GM12878 (cell line): ENCODE data around the gene ATXN7L1. TPM values are rescaled to one million over a fixed set of nuclear protein-coding genes. Genes with fewer than 3 reads are reported as not detected.

Experiments used
- ATAC-seq: fragments of 200-7000 bp; cut with Tn5 transposase; 3 replicates; pipeline ENCODE4 v1.9.1; 2020; ENCODE audit warnings: mild to moderate bottlenecking, moderate library complexity
- BruUV-seq: library from RNA; stranded (reverse); fragments of 400-500 nt; replicated peaks from 2 replicates; lab custom pipeline; 2021; lab: Mats Ljungman, UMichigan
- CTCF ChIA-PET: fragments of 300-600 bp; sonication (Branson Sonifier 250); formaldehyde crosslinking; extraction: SDS; loops from one replicate; lab custom pipeline; 2021; ENCODE audit warnings: inconsistent platforms; lab: Yijun Ruan, JAX
- POLR2A ChIA-PET: fragments of 350-600 bp; formaldehyde crosslinking; extraction: SDS; loops from one replicate; lab custom pipeline; 2021; ENCODE audit warnings: inconsistent platforms; lab: Charles Lee
- RAD21 ChIA-PET: fragments of 300-600 bp; sonication (Branson Sonifier 250); formaldehyde crosslinking; loops from one replicate; lab custom pipeline; 2023; ENCODE audit warnings: antibody characterized with exemption; ENCODE audit not compliant: unreplicated experiment; lab: Charles Lee
- SMC1A ChIA-PET: fragments of 300-600 bp; sonication (Branson Sonifier 250); formaldehyde crosslinking; loops from one replicate; lab custom pipeline; 2023; ENCODE audit not compliant: unreplicated experiment, uncharacterized antibody; lab: Charles Lee
- DNase-seq: peaks from one replicate; pipeline ENCODE4 v3.0.0-alpha.2; 2011; ENCODE audit warnings: low read depth, low spot score
- FAIRE-seq: peaks from 3 replicates; lab custom pipeline; 2011; peaks lifted over from hg19 to GRCh38; lab: Jason Lieb, UNC
- H2AFZ ChIP-seq: 2 replicates; pipeline ENCODE4 v1.6.0; 2011; ENCODE audit warnings: low read depth, low read length, control low read depth; ENCODE audit not compliant: control insufficient read depth
- H3K27ac ChIP-seq: 2 replicates; pipeline ENCODE4 v1.5.1; 2011; ENCODE audit warnings: control low read depth; ENCODE audit not compliant: control insufficient read depth, insufficient read depth
- H3K27me3 ChIP-seq, 2 experiments: replicated peaks in 1 of 2; 2 replicates each; pipeline versions ENCODE4 v1.6.0 to v1.6.1; 2011; ENCODE audit warnings: low read length in 1 of 2; ENCODE audit not compliant: control insufficient read depth in 2 of 2, insufficient read depth in 2 of 2
- H3K36me3 ChIP-seq, 2 experiments: 2 replicates each; pipeline ENCODE4 v1.5.1; 2011; ENCODE audit warnings: low read length in 1 of 2; ENCODE audit not compliant: control insufficient read depth in 2 of 2, insufficient read depth in 2 of 2
- H3K4me1 ChIP-seq: 2 replicates; pipeline ENCODE4 v1.6.1; 2011; ENCODE audit warnings: mild to moderate bottlenecking, low read length, moderate library complexity, mixed read lengths; ENCODE audit not compliant: control insufficient read depth, insufficient read depth
- H3K4me2 ChIP-seq: 2 replicates; pipeline ENCODE4 v1.6.0; 2011; ENCODE audit warnings: control low read depth; ENCODE audit not compliant: control insufficient read depth, insufficient read depth
- H3K4me3 ChIP-seq: fragments of 200-600 bp; sonication (generic); 2 replicates; pipeline ENCODE4 v1.5.1; 2016
- H3K79me2 ChIP-seq: 2 replicates; pipeline ENCODE4 v1.6.0; 2011; ENCODE audit warnings: low read length; ENCODE audit not compliant: control insufficient read depth, insufficient read depth
- H3K9ac ChIP-seq: 2 replicates; pipeline ENCODE4 v1.8.0; 2011; ENCODE audit warnings: low read length, control low read depth, mixed read lengths; ENCODE audit not compliant: control insufficient read depth, insufficient read depth
- H3K9me3 ChIP-seq: replicated peaks from 3 replicates; pipeline ENCODE4 v1.5.1; 2011; ENCODE audit warnings: mild to moderate bottlenecking, low read length; ENCODE audit not compliant: control insufficient read depth, insufficient read depth
- H4K20me1 ChIP-seq: 2 replicates; pipeline ENCODE4 v1.6.0; 2011; ENCODE audit not compliant: control insufficient read depth, insufficient read depth
- BMI1 ChIP-seq: fragments of 450-650 bp; IDR thresholded peaks from 2 replicates; pipeline ENCODE4 v1.6.1; 2016; ENCODE audit warnings: mild to moderate bottlenecking, moderate library complexity, borderline replicate concordance
- HCFC1 ChIP-seq: fragments of 150-350 bp; IDR thresholded peaks from 2 replicates; pipeline ENCODE4 v1.6.1; 2014; ENCODE audit warnings: low read length
- HDAC2 ChIP-seq: fragments of 200-600 bp; sonication (generic); IDR thresholded peaks from 2 replicates; pipeline ENCODE4 v1.6.1; 2017
- NBN ChIP-seq: fragments of 450-650 bp; IDR thresholded peaks from 2 replicates; pipeline ENCODE4 v1.6.1; 2016
- POLR2AphosphoS2 ChIP-seq: IDR thresholded peaks from 2 replicates; pipeline ENCODE4 v1.6.1; 2011; ENCODE audit warnings: low read depth, mild to moderate bottlenecking, low read length, improper control_type of control experiment, moderate library complexity
- POU2F2 ChIP-seq: IDR thresholded peaks from 3 replicates; pipeline ENCODE4 v1.6.1; 2011; ENCODE audit warnings: low read depth, mild to moderate bottlenecking, low read length, borderline replicate concordance
- PRDM15 ChIP-seq: fragments of 450-650 bp; formaldehyde crosslinking; IDR thresholded peaks from 2 replicates; pipeline ENCODE4 v1.4.0; 2020; ENCODE audit warnings: mild to moderate bottlenecking, moderate library complexity
- SIX5 ChIP-seq: IDR thresholded peaks from 2 replicates; pipeline ENCODE4 v1.6.1; 2011; ENCODE audit warnings: mild to moderate bottlenecking, low read depth, low read length, moderate library complexity; ENCODE audit not compliant: severe bottlenecking
- SUZ12 ChIP-seq: fragments of 200-600 bp; sonication (generic); IDR thresholded peaks from one replicate; pipeline ENCODE4 v1.6.1; 2018; ENCODE audit warnings: antibody characterized with exemption, mild to moderate bottlenecking; ENCODE audit not compliant: unreplicated experiment
- YY1 ChIP-seq: IDR thresholded peaks from 2 replicates; pipeline ENCODE4 v1.6.1; 2011; ENCODE audit warnings: low read depth, mild to moderate bottlenecking, low read length
- WGBS: methylation state at CpG from one replicate; pipeline ENCODE4 v1.1.6; 2016; ENCODE audit warnings: low lambda C conversion rate; ENCODE audit not compliant: insufficient replicate concordance, insufficient coverage; ENCODE audit errors: missing lambda C conversion rate; 5-methylcytosine and 5-hydroxymethylcytosine counted together
- in situ Hi-C: fragments of 300-500 bp; cut with MboI; formaldehyde crosslinking; loops from 9 replicates; pipeline ENCODE4 v1.14.3; 2018; ENCODE audit warnings: mixed read lengths
- intact Hi-C: fragments of 100-400 bp; cut with micrococcal nuclease; formaldehyde crosslinking; loops from one replicate; pipeline ENCODE4 v1.14.2; 2022; ENCODE audit not compliant: unreplicated experiment
- polyA plus RNA-seq, 11 experiments: library from polyadenylated mRNA; depleted of rRNA in 4 of 11; unstranded in 6 of 11; stranded (reverse) in 5 of 11; fragments of >200 nt; fragmentation: Nextera tagmentation in 4 of 11; fragmentation: Illumina TruSeq in 1 of 11; extraction: Ambion mirVana in 4 of 11; extraction: Trizol in 1 of 11; gene quantifications; 1 replicate in 1 of 11; 2 replicates in 10 of 11; pipeline versions ENCODE4 v1.2.1 to v1.2.3, GENCODE V29; 2011 to 2016; ENCODE audit warnings: inconsistent platforms in 2 of 11, missing spikeins in 2 of 11, low read depth in 1 of 11
- total RNA-seq, 4 experiments: library from RNA; depleted of rRNA in 3 of 4; stranded (reverse); fragments of >200 nt in 3 of 4; fragmentation: Illumina TruSeq in 1 of 4; extraction: Trizol in 1 of 4; gene quantifications; 2 replicates each; pipeline versions ENCODE4 v1.2.1 to v1.2.3, GENCODE V29; 2013 to 2021
- TF ChIP-seq, protein P1 (sequence below): fragments of 450-650 bp; IDR thresholded peaks from 2 replicates; pipeline ENCODE4 v1.6.1; 2017; ENCODE audit warnings: low read depth, mild to moderate bottlenecking, moderate library complexity
- TF ChIP-seq, protein P2 (sequence below): fragments of 450-650 bp; IDR thresholded peaks from 2 replicates; pipeline ENCODE4 v1.6.1; 2017; ENCODE audit warnings: mild to moderate bottlenecking, low read depth, inconsistent platforms; ENCODE audit not compliant: poor library complexity, severe bottlenecking

ATXN7L1 gene
- total and polyA plus RNA-seq, 10 of the 15 experiments (the other 5 are each of a cell fraction or from before 2014, with no cell fraction given): 0.40 to 2.9 (median 1.2) TPM

- WGBS: 13% methylated on average over 3 of the region's 3 CpGs
- H3K4me3 ChIP-seq: no peak overlapping the region
- H3K4me2 ChIP-seq: no peak overlapping the region
- H3K4me1 ChIP-seq: no peaks in the 10 kb centered on the region
- in situ Hi-C loops: no loop called here
- no peaks in the 10 kb centered on the region for H3K79me2 ChIP-seq
- no TSS peak for BruUV-seq
- intact Hi-C loops: no loop called here
- H3K9me3 ChIP-seq: no peaks in the 10 kb centered on the region
- H3K36me3 ChIP-seq: no peaks in the 10 kb centered on the region
- peaks cover 1 to 2% of the 10 kb centered on the region in 2 experiments; a peak in 1 of 4 replicates for H3K27me3 ChIP-seq
- FAIRE-seq: no peak
- ChIA-PET CTCF (interaction anchor here (0.9 to 1.4 kb wide), 4 partner anchors 12 to 110 kb away, joined by 3 to 4 read pairs (median 3); no protein-coding TSS in a partner anchor), SMC1A (interaction anchor here (0.7 to 1.7 kb wide), 3 partner anchors 9 to 111 kb away, joined by 3 to 4 read pairs (median 3); no protein-coding TSS in a partner anchor), POLR2A (no interaction called here), RAD21 (no interaction called here)
- no peaks in the 10 kb centered on the region for H4K20me1 ChIP-seq
- H2AFZ ChIP-seq: no peak overlapping the region
- H3K27ac ChIP-seq: no peak overlapping the region
- no peak for TF ChIP-seq SUZ12
- TF ChIP-seq NBN: no peak
- no peak for TF ChIP-seq SIX5
- TF ChIP-seq HDAC2: no peak
- no peak for TF ChIP-seq HCFC1
- TF ChIP-seq POLR2AphosphoS2: no peak
- TF ChIP-seq POU2F2: no peak
- TF ChIP-seq PRDM15 (CRISPR knock-in tag): no peak
- TF ChIP-seq YY1: no peak
- TF ChIP-seq BMI1: no peak
- TF ChIP-seq, protein P1, sequence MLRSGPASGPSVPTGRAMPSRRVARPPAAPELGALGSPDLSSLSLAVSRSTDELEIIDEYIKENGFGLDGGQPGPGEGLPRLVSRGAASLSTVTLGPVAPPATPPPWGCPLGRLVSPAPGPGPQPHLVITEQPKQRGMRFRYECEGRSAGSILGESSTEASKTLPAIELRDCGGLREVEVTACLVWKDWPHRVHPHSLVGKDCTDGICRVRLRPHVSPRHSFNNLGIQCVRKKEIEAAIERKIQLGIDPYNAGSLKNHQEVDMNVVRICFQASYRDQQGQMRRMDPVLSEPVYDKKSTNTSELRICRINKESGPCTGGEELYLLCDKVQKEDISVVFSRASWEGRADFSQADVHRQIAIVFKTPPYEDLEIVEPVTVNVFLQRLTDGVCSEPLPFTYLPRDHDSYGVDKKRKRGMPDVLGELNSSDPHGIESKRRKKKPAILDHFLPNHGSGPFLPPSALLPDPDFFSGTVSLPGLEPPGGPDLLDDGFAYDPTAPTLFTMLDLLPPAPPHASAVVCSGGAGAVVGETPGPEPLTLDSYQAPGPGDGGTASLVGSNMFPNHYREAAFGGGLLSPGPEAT: no peak
- TF ChIP-seq, protein P2, sequence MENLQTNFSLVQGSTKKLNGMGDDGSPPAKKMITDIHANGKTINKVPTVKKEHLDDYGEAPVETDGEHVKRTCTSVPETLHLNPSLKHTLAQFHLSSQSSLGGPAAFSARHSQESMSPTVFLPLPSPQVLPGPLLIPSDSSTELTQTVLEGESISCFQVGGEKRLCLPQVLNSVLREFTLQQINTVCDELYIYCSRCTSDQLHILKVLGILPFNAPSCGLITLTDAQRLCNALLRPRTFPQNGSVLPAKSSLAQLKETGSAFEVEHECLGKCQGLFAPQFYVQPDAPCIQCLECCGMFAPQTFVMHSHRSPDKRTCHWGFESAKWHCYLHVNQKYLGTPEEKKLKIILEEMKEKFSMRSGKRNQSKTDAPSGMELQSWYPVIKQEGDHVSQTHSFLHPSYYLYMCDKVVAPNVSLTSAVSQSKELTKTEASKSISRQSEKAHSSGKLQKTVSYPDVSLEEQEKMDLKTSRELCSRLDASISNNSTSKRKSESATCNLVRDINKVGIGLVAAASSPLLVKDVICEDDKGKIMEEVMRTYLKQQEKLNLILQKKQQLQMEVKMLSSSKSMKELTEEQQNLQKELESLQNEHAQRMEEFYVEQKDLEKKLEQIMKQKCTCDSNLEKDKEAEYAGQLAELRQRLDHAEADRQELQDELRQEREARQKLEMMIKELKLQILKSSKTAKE: no peak
- no peak overlapping the region for H3K9ac ChIP-seq
- DNase-seq: no peak
- ATAC-seq: no peak
Observed at GRCh38 chr7:105871142-105871541, 5.3 kb downstream of the ATXN7L1 start.
